Neuronal stem cell (in vitro differentiated cells): ENCODE results near the gene RPP25L. TPM values are rescaled to one million over a fixed set of nuclear protein-coding genes. Genes with fewer than 3 reads are reported as not detected.

Experiments
- DNase-seq: peaks from one replicate; pipeline ENCODE4 v3.0.0-alpha.2; 2013; ENCODE audit warnings: low spot score
- H2AFZ ChIP-seq: one replicate; pipeline ENCODE4 v1.6.1; 2013; ENCODE audit warnings: mild to moderate bottlenecking, low read length, inconsistent platforms
- H2AK5ac ChIP-seq: 2 replicates; pipeline ENCODE4 v1.6.1; 2013; ENCODE audit warnings: low read depth, mild to moderate bottlenecking, inconsistent platforms, low read length, moderate library complexity, mixed read lengths
- H2BK120ac ChIP-seq: 2 replicates; pipeline ENCODE4 v1.6.1; 2013; ENCODE audit warnings: low read depth, mild to moderate bottlenecking, inconsistent platforms, low read length, moderate library complexity, mixed read lengths
- H2BK12ac ChIP-seq: one replicate; pipeline ENCODE4 v1.6.1; 2013; ENCODE audit warnings: low read length, inconsistent platforms
- H2BK15ac ChIP-seq: 2 replicates; pipeline ENCODE4 v1.6.1; 2013; ENCODE audit warnings: mild to moderate bottlenecking, low read length, inconsistent platforms, mixed read lengths
- H2BK5ac ChIP-seq: one replicate; pipeline ENCODE4 v1.6.1; 2013; ENCODE audit warnings: inconsistent platforms, mild to moderate bottlenecking, low read length, moderate library complexity
- H3K14ac ChIP-seq: one replicate; pipeline ENCODE4 v1.6.1; 2013; ENCODE audit warnings: low read length, inconsistent platforms
- H3K18ac ChIP-seq: 2 replicates; pipeline ENCODE4 v1.6.1; 2013; ENCODE audit warnings: low read length, inconsistent platforms
- H3K23ac ChIP-seq: 2 replicates; pipeline ENCODE4 v1.6.1; 2013; ENCODE audit warnings: low read depth, mild to moderate bottlenecking, mixed read lengths, low read length, inconsistent platforms; ENCODE audit not compliant: poor library complexity
- H3K27ac ChIP-seq: replicated peaks from 3 replicates; pipeline ENCODE4 v1.5.1; 2013; ENCODE audit warnings: low read length, inconsistent platforms
- H3K27me3 ChIP-seq, 3 experiments: 2 replicates each; pipeline ENCODE4 v1.6.1; 2013; ENCODE audit warnings: low read length in 3 of 3, mild to moderate bottlenecking in 2 of 3, inconsistent platforms in 1 of 3, low read depth in 1 of 3, mixed read lengths in 1 of 3, moderate library complexity in 1 of 3; ENCODE audit not compliant: control insufficient read depth in 3 of 3, insufficient read depth in 3 of 3
- H3K36me3 ChIP-seq, 2 donors: replicated peaks in 1 of 2; 2 replicates each; pipeline ENCODE4 v1.6.1; 2013; ENCODE audit warnings: low read length in 2 of 2; ENCODE audit not compliant: control insufficient read depth in 2 of 2, insufficient read depth in 2 of 2
- H3K4ac ChIP-seq: 2 replicates; pipeline ENCODE4 v1.6.1; 2013; ENCODE audit warnings: inconsistent platforms, mild to moderate bottlenecking, low read length, moderate library complexity
- H3K4me1 ChIP-seq, 2 donors: 1 replicate in 1 of 2; 2 replicates in 1 of 2; pipeline ENCODE4 v1.6.1; 2013; ENCODE audit warnings: low read length in 2 of 2, low read depth in 1 of 2; ENCODE audit not compliant: control insufficient read depth in 2 of 2, insufficient read depth in 1 of 2
- H3K4me2 ChIP-seq: one replicate; pipeline ENCODE4 v1.6.1; 2013; ENCODE audit warnings: mild to moderate bottlenecking, low read length, inconsistent platforms; ENCODE audit not compliant: insufficient read depth, poor library complexity, severe bottlenecking
- H3K4me3 ChIP-seq, 2 donors: 2 replicates each; pipeline ENCODE4 v1.5.1; 2013; ENCODE audit warnings: low read length in 2 of 2, mild to moderate bottlenecking in 2 of 2, inconsistent platforms in 1 of 2, moderate library complexity in 1 of 2
- H3K79me1 ChIP-seq: one replicate; pipeline ENCODE4 v1.6.1; 2013; ENCODE audit warnings: low read depth, mild to moderate bottlenecking, inconsistent platforms, low read length, moderate library complexity
- H3K9ac ChIP-seq: one replicate; pipeline ENCODE4 v1.6.1; 2013; ENCODE audit warnings: mild to moderate bottlenecking, low read depth, low read length, inconsistent platforms; ENCODE audit not compliant: poor library complexity
- H3K9me3 ChIP-seq, 2 donors: replicated peaks in 1 of 2; 2 replicates each; pipeline versions ENCODE3 to v1.6.1; 2013; ENCODE audit warnings: low read length in 2 of 2, mild to moderate bottlenecking in 2 of 2, inconsistent platforms in 1 of 2, low read depth in 1 of 2, mixed read lengths in 1 of 2, moderate library complexity in 1 of 2; ENCODE audit not compliant: control insufficient read depth in 2 of 2, insufficient read depth in 1 of 2
- H4K8ac ChIP-seq: one replicate; pipeline ENCODE4 v1.6.1; 2013; ENCODE audit warnings: low read depth, mild to moderate bottlenecking, inconsistent platforms, low read length, moderate library complexity
- H4K91ac ChIP-seq: one replicate; pipeline ENCODE4 v1.6.1; 2013; ENCODE audit warnings: low read length, low read depth, mild to moderate bottlenecking, inconsistent platforms; ENCODE audit not compliant: poor library complexity
- WGBS, 2 donors: extraction: QIAGEN DNeasy Blood & Tissue Kit; methylation state at CpG; one replicate each; pipeline ENCODE4 v1.1.7; 2013; ENCODE audit warnings: missing lambda C conversion rate in 2 of 2, mixed read lengths in 1 of 2; ENCODE audit not compliant: insufficient read length in 2 of 2, insufficient replicate concordance in 1 of 2; ENCODE audit errors: extremely low coverage in 2 of 2; 5-methylcytosine and 5-hydroxymethylcytosine counted together
- polyA plus RNA-seq, 2 experiments: library from polyadenylated mRNA; stranded (reverse); fragments of 200-250 nt; gene quantifications; one replicate each; pipeline ENCODE4 v1.2.3, GENCODE V29; 2013

RPP25L gene
- 53.6 TPM for polyA plus RNA-seq (2013, experiment 1 of 2)
- polyA plus RNA-seq (2013, experiment 2 of 2): 52.2 TPM

GRCh38 chr9:34611811-34612787 is at the start of gene RPP25L:
Gene RPP25L (minus strand): TSS chr9:34612097. CDS start chr9:34611296, 801 bp downstream.
- Histone ChIP-seq H4K8ac (no peak within 1 kb of the TSS), H3K27me3 (no peaks in the 10 kb centered on the region), H3K23ac (peak within 1 kb of the TSS; percentile 59), H2BK5ac (peak within 1 kb of the TSS; percentile 83), H3K4me3 (peak within 1 kb of the TSS; percentile 73 to 90), H3K4me1 (peaks cover 9 to 13% of the 10 kb centered on the region in 2 donors), H3K79me1 (peaks cover 6% of the 10 kb centered on the region), H3K18ac (peak within 1 kb of the TSS; percentile 98), H3K9ac (peak within 1 kb of the TSS; percentile 93), H2BK12ac (peak within 1 kb of the TSS; percentile 27), H3K9me3 (no peaks in the 10 kb centered on the region), H3K4me2 (peak within 1 kb of the TSS; percentile 84), H3K36me3 (peaks cover 19 to 33% of the 10 kb centered on the region in 2 donors), H4K91ac (peak within 1 kb of the TSS; percentile 1), H2AFZ (peak within 1 kb of the TSS; percentile 90), H3K4ac (no peak within 1 kb of the TSS), H2BK15ac (peak within 1 kb of the TSS; percentile 6), H3K27ac (peak within 1 kb of the TSS; percentile 82), H2BK120ac (peak within 1 kb of the TSS; percentile 11), H3K14ac (peak within 1 kb of the TSS; percentile 50), H2AK5ac (peak within 1 kb of the TSS; percentile 71)
- WGBS, 2 donors: no CpG with 5 or more reads among the region's 77 CpGs
- DNase-seq: peak; percentile 87

GRCh38 chr9:34659592-34660253 is 47.8 kb upstream of the RPP25L start:
- Histone ChIP-seq H3K23ac (no peak overlapping the region), H3K4ac (no peak overlapping the region), H2AFZ (no peak overlapping the region), H3K27me3 (no peaks in the 10 kb centered on the region), H2AK5ac (no peak overlapping the region), H3K4me3 (peak overlapping the region in 1 of 2 donors; percentile 47), H2BK15ac (no peak overlapping the region), H3K4me2 (no peak overlapping the region), H4K91ac (no peak overlapping the region), H3K79me1 (no peaks in the 10 kb centered on the region), H3K18ac (no peak overlapping the region), H3K27ac (no peak overlapping the region), H4K8ac (no peak overlapping the region), H2BK120ac (no peak overlapping the region), H2BK12ac (no peak overlapping the region), H3K9me3 (no peaks in the 10 kb centered on the region), H3K36me3 (no peaks in the 10 kb centered on the region), H2BK5ac (peak overlapping the region; percentile 63), H3K4me1 (peaks cover 0 to 3% of the 10 kb centered on the region in 2 donors), H3K14ac (no peak overlapping the region), H3K9ac (no peak overlapping the region)
- no peak for DNase-seq
- no CpG with 5 or more reads among the region's 8 CpGs for WGBS, 2 donors

GRCh38 chr9:34658461-34658860 is 46.6 kb upstream of the RPP25L start:
- no peak overlapping the region for H3K4me2 ChIP-seq
- H3K4me3 ChIP-seq: no peak overlapping the region
- H3K36me3 ChIP-seq: no peaks in the 10 kb centered on the region
- H2BK15ac ChIP-seq: no peak overlapping the region
- H4K8ac ChIP-seq: no peak overlapping the region
- no peak overlapping the region for H4K91ac ChIP-seq
- H3K9me3 ChIP-seq: no peaks in the 10 kb centered on the region
- H3K79me1 ChIP-seq: no peaks in the 10 kb centered on the region
- no peaks in the 10 kb centered on the region for H3K27me3 ChIP-seq
- no peak overlapping the region for H3K18ac ChIP-seq
- no peak overlapping the region for H2BK5ac ChIP-seq
- no CpG with 5 or more reads among the region's 14 CpGs for WGBS, 2 donors
- no peak overlapping the region for H2BK120ac ChIP-seq
- H3K27ac ChIP-seq: no peak overlapping the region
- peaks cover 6 to 8% of the 10 kb centered on the region in 2 donors for H3K4me1 ChIP-seq
- no peak overlapping the region for H3K4ac ChIP-seq
- no peak overlapping the region for H3K9ac ChIP-seq
- no peak overlapping the region for H2AK5ac ChIP-seq
- H3K23ac ChIP-seq: no peak overlapping the region
- no peak for DNase-seq
- no peak overlapping the region for H3K14ac ChIP-seq
- no peak overlapping the region for H2BK12ac ChIP-seq
- H2AFZ ChIP-seq: no peak overlapping the region

GRCh38 chr9:34656992-34657391 is 45.1 kb upstream of the RPP25L start:
- H3K4me3 ChIP-seq: no peak overlapping the region
- peak overlapping the region; percentile 25 for H3K23ac ChIP-seq
- no peak overlapping the region for H2BK120ac ChIP-seq
- H3K9me3 ChIP-seq: no peaks in the 10 kb centered on the region
- peaks cover 1% of the 10 kb centered on the region for H3K79me1 ChIP-seq
- H3K14ac ChIP-seq: no peak overlapping the region
- H2BK15ac ChIP-seq: no peak overlapping the region
- no peaks in the 10 kb centered on the region for H3K36me3 ChIP-seq
- H2AFZ ChIP-seq: no peak overlapping the region
- no peak overlapping the region for H3K9ac ChIP-seq
- peak overlapping the region; percentile 15 for H2AK5ac ChIP-seq
- no peak overlapping the region for H3K4me2 ChIP-seq
- H4K91ac ChIP-seq: no peak overlapping the region
- H3K27me3 ChIP-seq: no peaks in the 10 kb centered on the region
- no peak overlapping the region for H2BK5ac ChIP-seq
- H3K4me1 ChIP-seq: peaks cover 20 to 22% of the 10 kb centered on the region in 2 donors
- no peak overlapping the region for H3K4ac ChIP-seq
- no peak for DNase-seq
- H3K27ac ChIP-seq: no peak overlapping the region
- no CpG with 5 or more reads among the region's 5 CpGs for WGBS, 2 donors
- no peak overlapping the region for H2BK12ac ChIP-seq
- no peak overlapping the region for H4K8ac ChIP-seq
- no peak overlapping the region for H3K18ac ChIP-seq
